ENCODE data around the gene APBA2.

DNA sequence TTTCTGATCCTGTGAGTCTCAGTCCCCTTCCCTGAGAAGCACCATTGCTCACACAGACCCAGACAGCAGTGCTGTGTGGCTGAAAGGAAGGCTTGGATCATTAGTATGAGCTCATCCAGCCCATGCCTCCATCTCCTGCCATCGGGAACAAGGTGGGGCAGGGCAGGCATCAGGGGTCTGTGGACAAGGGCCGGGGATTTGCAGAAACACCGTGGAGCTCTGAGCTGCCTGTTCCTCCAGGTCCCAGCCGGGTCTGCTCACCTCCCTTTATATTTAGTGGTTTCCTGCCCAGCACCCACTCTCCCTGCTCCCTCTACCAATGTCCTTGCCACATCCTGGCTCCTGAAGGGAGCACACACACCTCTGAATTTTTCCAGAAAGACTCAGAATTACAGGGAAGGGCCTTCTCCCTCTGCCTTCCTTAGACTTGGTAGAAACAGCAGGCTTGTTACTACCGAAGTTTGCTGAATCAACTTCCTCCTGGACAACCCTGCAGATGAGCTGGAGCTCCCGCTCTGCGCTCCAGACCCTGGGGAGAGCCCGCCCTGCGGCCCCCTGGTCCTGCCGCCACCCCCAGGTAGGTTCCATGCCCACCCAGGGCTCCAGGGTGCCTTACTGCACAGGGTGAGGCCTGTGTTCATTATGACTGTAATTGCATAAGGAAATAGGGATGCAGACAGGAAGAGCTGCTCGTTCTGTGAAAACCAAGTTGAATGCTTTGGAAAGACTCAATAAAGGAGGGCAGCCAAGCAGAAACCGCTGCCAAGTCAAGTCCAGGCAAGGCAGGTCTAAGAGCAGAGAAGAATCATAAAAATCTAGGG is 255.7 kb downstream of the APBA2 start:
- TF ChIP-seq, protein P1, sequence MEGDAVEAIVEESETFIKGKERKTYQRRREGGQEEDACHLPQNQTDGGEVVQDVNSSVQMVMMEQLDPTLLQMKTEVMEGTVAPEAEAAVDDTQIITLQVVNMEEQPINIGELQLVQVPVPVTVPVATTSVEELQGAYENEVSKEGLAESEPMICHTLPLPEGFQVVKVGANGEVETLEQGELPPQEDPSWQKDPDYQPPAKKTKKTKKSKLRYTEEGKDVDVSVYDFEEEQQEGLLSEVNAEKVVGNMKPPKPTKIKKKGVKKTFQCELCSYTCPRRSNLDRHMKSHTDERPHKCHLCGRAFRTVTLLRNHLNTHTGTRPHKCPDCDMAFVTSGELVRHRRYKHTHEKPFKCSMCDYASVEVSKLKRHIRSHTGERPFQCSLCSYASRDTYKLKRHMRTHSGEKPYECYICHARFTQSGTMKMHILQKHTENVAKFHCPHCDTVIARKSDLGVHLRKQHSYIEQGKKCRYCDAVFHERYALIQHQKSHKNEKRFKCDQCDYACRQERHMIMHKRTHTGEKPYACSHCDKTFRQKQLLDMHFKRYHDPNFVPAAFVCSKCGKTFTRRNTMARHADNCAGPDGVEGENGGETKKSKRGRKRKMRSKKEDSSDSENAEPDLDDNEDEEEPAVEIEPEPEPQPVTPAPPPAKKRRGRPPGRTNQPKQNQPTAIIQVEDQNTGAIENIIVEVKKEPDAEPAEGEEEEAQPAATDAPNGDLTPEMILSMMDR (optimal IDR thresholded peaks at IDR 0.05 in 1 of 3, IDR thresholded peaks at IDR 0.05 in 1 of 3, conservative IDR thresholded peaks at IDR 0.05 in 1 of 3; ENCODE audit: extremely low read depth in 1 of 3, insufficient read depth in 2 of 3, low read length in 3 of 3), result no peak
- TF ChIP-seq EZH2 (IDR thresholded peaks at IDR 0.05; ENCODE audit: low read length), result no peak
